Measurements from ENCODE around the gene KLF6. TPM values are rescaled to one million over a fixed set of nuclear protein-coding genes. Genes with fewer than 3 reads are reported as not detected.

Gene KLF6
- total and polyA plus RNA-seq, 2 donors (not counting 3 experiments of a cell fraction or from before 2014, with no cell fraction given), result 183 to 307 TPM

DNA sequence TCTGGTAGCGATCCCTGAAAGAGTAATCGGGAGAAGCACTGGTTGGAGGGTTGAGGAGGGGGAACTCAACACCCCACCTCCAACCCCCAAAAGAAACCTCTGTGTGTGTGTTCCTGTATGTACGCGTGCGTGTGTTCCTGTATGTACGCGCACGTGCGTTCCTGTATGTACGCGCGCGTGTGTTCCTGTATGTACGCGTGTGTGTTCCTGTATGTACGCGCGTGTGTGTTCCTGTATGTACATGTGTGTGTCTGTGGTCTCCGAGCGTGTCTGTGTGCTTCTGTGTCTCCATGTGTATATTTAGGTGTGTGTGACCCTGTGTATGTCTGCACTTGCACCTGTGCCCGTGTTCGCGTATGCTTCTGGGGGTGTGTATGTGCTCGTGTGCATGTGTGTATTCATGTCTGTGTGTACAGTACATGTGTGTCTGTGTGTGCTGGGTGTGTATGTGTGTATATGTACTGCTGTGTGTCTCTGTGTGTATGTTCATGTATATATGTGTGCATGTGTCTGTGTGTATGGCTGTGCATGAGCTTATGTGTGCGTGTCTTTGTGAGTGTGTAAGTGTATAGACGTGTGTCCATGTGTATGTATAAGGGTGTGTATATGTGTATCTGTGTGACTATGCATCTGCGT, 42.9 kb upstream of the KLF6 start:
- POLR2A ChIA-PET, result interaction anchor here (2.6 kb wide), 1 partner anchor 43 kb away, joined by 10 read pairs; the partner anchor contains the start of gene KLF6
- TF ChIP-seq JUN (IDR thresholded peaks at IDR 0.05; ENCODE audit: borderline replicate concordance, insufficient read depth, insufficient read length, low read depth) (no peak), MYC (IDR thresholded peaks at IDR 0.05; ENCODE audit: low read depth, low read length) (no peak)
- H3K9me3 ChIP-seq (replicated peaks; ENCODE audit: control insufficient read depth, insufficient read depth, low read length), result no peaks in the 10 kb centered on the region
- dilution Hi-C loops (cut with MboI; ENCODE audit: extremely low pct_ligation_motif_present, low sequenced_read_pairs), result no loop called here
- no peaks in the 10 kb centered on the region for H3K36me3 ChIP-seq (ENCODE audit: control insufficient read depth in 2 of 2, extremely low read depth in 1 of 2, insufficient read depth in 2 of 2, low read length in 2 of 2)
- no peak overlapping the region for H3K4me3 ChIP-seq (replicated peaks in 1 of 3; ENCODE audit: insufficient read depth in 1 of 3, low read depth in 1 of 3, low read length in 3 of 3)
- H3K4me2 ChIP-seq (ENCODE audit: insufficient read depth, low read length), result no peak overlapping the region
- no TSS peak for BruUV-seq (replicated peaks)
- peaks cover 8% of the 10 kb centered on the region for H3K4me1 ChIP-seq (ENCODE audit: control insufficient read depth, extremely low read depth, insufficient read depth, low read length)
- peak overlapping the region; percentile 25 for H2AFZ ChIP-seq (ENCODE audit: low read depth, low read length)
- CTCF ChIA-PET, result interaction anchor here (1.1 to 1.4 kb wide), 3 partner anchors 8 to 23 kb away, joined by 3 to 5 read pairs (median 4); no protein-coding TSS in a partner anchor
- intact Hi-C loops (cut with micrococcal nuclease), result no loop called here
- DNase-seq (ENCODE audit: low read depth, low spot score) (no peak), FAIRE-seq (no peak)
- H3K27ac ChIP-seq (ENCODE audit: insufficient read depth, low read depth, low read length), result no peak overlapping the region
- no peaks in the 10 kb centered on the region for H4K20me1 ChIP-seq (replicated peaks; ENCODE audit: control insufficient read depth, extremely low read depth, insufficient read depth, low read length)
- no peak overlapping the region for H3K9ac ChIP-seq (replicated peaks; ENCODE audit: extremely low read depth, insufficient read depth, low read length)
- no peaks in the 10 kb centered on the region for H3K27me3 ChIP-seq (ENCODE audit: control insufficient read depth in 2 of 2, insufficient read depth in 2 of 2, low read length in 2 of 2)
- H3K79me2 ChIP-seq (ENCODE audit: control insufficient read depth, insufficient read depth, low read length), result no peaks in the 10 kb centered on the region
- no peaks in the 10 kb centered on the region for H3K9me1 ChIP-seq (replicated peaks; ENCODE audit: control insufficient read depth, extremely low read depth, insufficient read depth, low read length)

DNA sequence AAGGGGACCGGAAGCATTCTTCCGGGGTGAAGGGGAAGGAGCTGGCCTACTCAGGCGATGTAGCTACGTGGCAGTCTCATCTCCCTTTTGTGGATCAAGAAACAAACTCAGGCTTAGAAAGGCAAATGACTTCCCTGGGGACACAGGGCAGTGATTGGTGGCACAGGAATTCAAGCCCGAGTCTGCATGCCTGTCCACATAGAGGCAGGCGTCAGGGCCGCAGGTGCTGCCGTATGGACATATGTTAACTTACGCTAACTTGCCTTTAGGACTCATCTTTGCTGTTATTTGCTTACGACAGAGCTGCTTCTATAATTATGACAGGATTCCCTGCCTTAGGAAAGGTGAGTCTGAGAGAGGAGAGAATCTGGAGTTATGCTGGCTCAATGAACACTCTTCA, 42.3 kb upstream of the KLF6 start:
- intact Hi-C loops (cut with micrococcal nuclease), result no loop called here
- Histone ChIP-seq H3K9me3 (replicated peaks; ENCODE audit: control insufficient read depth, insufficient read depth, low read length) (no peaks in the 10 kb centered on the region), H4K20me1 (replicated peaks; ENCODE audit: control insufficient read depth, extremely low read depth, insufficient read depth, low read length) (no peaks in the 10 kb centered on the region), H3K9ac (replicated peaks; ENCODE audit: extremely low read depth, insufficient read depth, low read length) (no peak overlapping the region), H3K4me1 (ENCODE audit: control insufficient read depth, extremely low read depth, insufficient read depth, low read length) (peaks cover 8% of the 10 kb centered on the region), H3K4me3 (replicated peaks in 1 of 3; ENCODE audit: insufficient read depth in 1 of 3, low read depth in 1 of 3, low read length in 3 of 3) (no peak overlapping the region), H3K9me1 (replicated peaks; ENCODE audit: control insufficient read depth, extremely low read depth, insufficient read depth, low read length) (no peaks in the 10 kb centered on the region), H3K79me2 (ENCODE audit: control insufficient read depth, insufficient read depth, low read length) (no peaks in the 10 kb centered on the region), H3K36me3 (ENCODE audit: control insufficient read depth in 2 of 2, extremely low read depth in 1 of 2, insufficient read depth in 2 of 2, low read length in 2 of 2) (no peaks in the 10 kb centered on the region), H3K27me3 (ENCODE audit: control insufficient read depth in 2 of 2, insufficient read depth in 2 of 2, low read length in 2 of 2) (no peaks in the 10 kb centered on the region), H3K27ac (ENCODE audit: insufficient read depth, low read depth, low read length) (no peak overlapping the region), H2AFZ (ENCODE audit: low read depth, low read length) (no peak overlapping the region), H3K4me2 (ENCODE audit: insufficient read depth, low read length) (no peak overlapping the region)
- TF ChIP-seq, protein P1, sequence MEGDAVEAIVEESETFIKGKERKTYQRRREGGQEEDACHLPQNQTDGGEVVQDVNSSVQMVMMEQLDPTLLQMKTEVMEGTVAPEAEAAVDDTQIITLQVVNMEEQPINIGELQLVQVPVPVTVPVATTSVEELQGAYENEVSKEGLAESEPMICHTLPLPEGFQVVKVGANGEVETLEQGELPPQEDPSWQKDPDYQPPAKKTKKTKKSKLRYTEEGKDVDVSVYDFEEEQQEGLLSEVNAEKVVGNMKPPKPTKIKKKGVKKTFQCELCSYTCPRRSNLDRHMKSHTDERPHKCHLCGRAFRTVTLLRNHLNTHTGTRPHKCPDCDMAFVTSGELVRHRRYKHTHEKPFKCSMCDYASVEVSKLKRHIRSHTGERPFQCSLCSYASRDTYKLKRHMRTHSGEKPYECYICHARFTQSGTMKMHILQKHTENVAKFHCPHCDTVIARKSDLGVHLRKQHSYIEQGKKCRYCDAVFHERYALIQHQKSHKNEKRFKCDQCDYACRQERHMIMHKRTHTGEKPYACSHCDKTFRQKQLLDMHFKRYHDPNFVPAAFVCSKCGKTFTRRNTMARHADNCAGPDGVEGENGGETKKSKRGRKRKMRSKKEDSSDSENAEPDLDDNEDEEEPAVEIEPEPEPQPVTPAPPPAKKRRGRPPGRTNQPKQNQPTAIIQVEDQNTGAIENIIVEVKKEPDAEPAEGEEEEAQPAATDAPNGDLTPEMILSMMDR (IDR thresholded peaks at IDR 0.05; ENCODE audit: extremely low read depth in 1 of 2, insufficient read depth in 1 of 2, low read depth in 1 of 2, low read length in 2 of 2), result no peak
- TF ChIP-seq FOS (IDR thresholded peaks at IDR 0.05; ENCODE audit: borderline replicate concordance, insufficient read depth, low read length) (no peak), EZH2 (IDR thresholded peaks at IDR 0.05; ENCODE audit: borderline replicate concordance, low read depth, low read length, severe bottlenecking) (no peak), MYC (IDR thresholded peaks at IDR 0.05; ENCODE audit: low read depth, low read length) (no peak)
- DNase-seq (ENCODE audit: low read depth, low spot score) (no peak), FAIRE-seq (no peak)
- ChIA-PET POLR2A (no interaction called here), CTCF (interaction anchor here (1.4 kb wide), 1 partner anchor 9 kb away, joined by 4 read pairs; no protein-coding TSS in a partner anchor)
- no TSS peak for BruUV-seq (replicated peaks)
- dilution Hi-C loops (cut with MboI; ENCODE audit: extremely low pct_ligation_motif_present, low sequenced_read_pairs), result no loop called here

Measured in endothelial cell of umbilical vein (primary cell).